ENCODE measurements around the gene TBC1D7.

- TF ChIP-seq POLR2A (IDR thresholded peaks at IDR 0.05) (no peak), CTCF (IDR thresholded peaks at IDR 0.05) (no peak), POLR2AphosphoS5 (IDR thresholded peaks at IDR 0.05) (no peak)
Measured at GRCh38 chr6:13308332-13308731, 20.0 kb downstream of the TBC1D7 start.
